ENCODE data around the gene DDX39B. TPM values are rescaled to one million over a fixed set of nuclear protein-coding genes. Genes with fewer than 3 reads are reported as not detected.

DDX39B gene
- total and polyA plus RNA-seq, 9 of the 15 experiments (the other 6 are each of a cell fraction or from before 2014, with no cell fraction given): 479 to 869 (median 592) TPM

- peak; percentile 92 for TF ChIP-seq CEBPB (tag; IDR thresholded peaks at IDR 0.05)
- no peak for TF ChIP-seq ZNF778 (CRISPR knock-in tag; IDR thresholded peaks at IDR 0.05)
- no peak for TF ChIP-seq PBX2 (CRISPR knock-in tag; IDR thresholded peaks at IDR 0.05; ENCODE audit: low read depth)
- peak; percentile 50; the same call in 1 of the 2 replicates for TF ChIP-seq PBX2 (tag; conservative IDR thresholded peaks at IDR 0.05; ENCODE audit: low read depth)
- TF ChIP-seq PYGO2 (tag; IDR thresholded peaks at IDR 0.05): no peak
- no peak for TF ChIP-seq GMEB1 (CRISPR knock-in tag; IDR thresholded peaks at IDR 0.05)
- peak; percentile 92 for TF ChIP-seq ETV1 (tag; conservative IDR thresholded peaks at IDR 0.05; ENCODE audit: low read depth)
- 0 out of 2 replicates have a peak, but pooled peaks have one; percentile 16 for TF ChIP-seq PREB (CRISPR knock-in tag; IDR thresholded peaks at IDR 0.05)
- TF ChIP-seq CEBPG (CRISPR knock-in tag; IDR thresholded peaks at IDR 0.05): peak; percentile 31; the same call in 1 of the 2 replicates
- TF ChIP-seq CEBPG (tag; conservative IDR thresholded peaks at IDR 0.05 in 1 of 2, IDR thresholded peaks at IDR 0.05 in 1 of 2): peak; percentile 55 to 63; a peak in 3 of 4 replicates
- no peak for TF ChIP-seq NFE2L1 (tag; IDR thresholded peaks at IDR 0.05; ENCODE audit: borderline replicate concordance, low read depth)
- no peak for TF ChIP-seq ZNF184 (CRISPR knock-in tag; IDR thresholded peaks at IDR 0.05)
- peak; percentile 42 for TF ChIP-seq HNRNPLL (IDR thresholded peaks at IDR 0.05; ENCODE audit: low read depth, low read length, poor library complexity, severe bottlenecking)
- peak; percentile 65; the same call in 1 of the 2 replicates for TF ChIP-seq MIER1 (IDR thresholded peaks at IDR 0.05; ENCODE audit: low read depth)
- peak; percentile 71; the same call in 1 of the 2 replicates for TF ChIP-seq NKRF (IDR thresholded peaks at IDR 0.05; ENCODE audit: borderline replicate concordance)
- TF ChIP-seq PKNOX1 (IDR thresholded peaks at IDR 0.05): peak; percentile 24; the same call in 1 of the 2 replicates
Measured at GRCh38 chr6:31541059-31541657, 645 bp downstream of the DDX39B start (continued).
